Sigmoid colon (tissue), 7 donors: ENCODE data around the gene USP34. TPM values are rescaled to one million over a fixed set of nuclear protein-coding genes. Genes with fewer than 3 reads are reported as not detected.

Experiments
- DNase-seq: peaks from one replicate; pipeline ENCODE4 v3.0.0-alpha.2; 2019
- H3K27ac ChIP-seq, 4 donors: fragments of 200-600 bp; sonication (generic); one replicate each; pipeline ENCODE4 v1.5.1; 2016 to 2019; ENCODE audit warnings: mild to moderate bottlenecking in 1 of 4
- H3K27me3 ChIP-seq, 3 donors: fragments of 200-600 bp; sonication (generic); one replicate each; pipeline ENCODE4 v1.5.1; 2019; ENCODE audit warnings: mild to moderate bottlenecking in 1 of 3
- H3K36me3 ChIP-seq, 4 donors: fragments of 200-600 bp; sonication (generic); one replicate each; pipeline ENCODE4 v1.5.1; 2016 to 2019
- H3K4me1 ChIP-seq, 4 donors: fragments of 200-600 bp; sonication (generic); one replicate each; pipeline ENCODE4 v1.5.1; 2017 to 2019
- H3K4me3 ChIP-seq, 4 donors: fragments of 200-600 bp; sonication (generic); one replicate each; pipeline ENCODE4 v1.5.1; 2017 to 2019; ENCODE audit warnings: mild to moderate bottlenecking in 2 of 4, moderate library complexity in 1 of 4
- H3K9me3 ChIP-seq, 4 donors: fragments of 200-600 bp in 3 of 4; sonication (generic) in 3 of 4; one replicate each; pipeline versions ENCODE4 v1.5.1 to v1.6.1; 2013 to 2019
- EP300 ChIP-seq, 4 donors: sonication (generic); formaldehyde crosslinking; IDR thresholded peaks; one replicate each; pipeline ENCODE4 v1.6.1; 2017; ENCODE audit warnings: antibody characterized with exemption in 4 of 4
- POLR2A ChIP-seq, 2 donors: fragments of 450-650 bp; IDR thresholded peaks; one replicate each; pipeline ENCODE4 v1.6.1; 2016; ENCODE audit warnings: antibody characterized with exemption in 2 of 2, mild to moderate bottlenecking in 2 of 2, moderate library complexity in 2 of 2
- POLR2AphosphoS5 ChIP-seq, 4 donors: sonication (generic); formaldehyde crosslinking; IDR thresholded peaks; one replicate each; pipeline ENCODE4 v1.6.1; 2017; ENCODE audit warnings: antibody characterized with exemption in 4 of 4
- WGBS, 2 donors: extraction: QIAGEN DNeasy Blood & Tissue Kit; methylation state at CpG; one replicate each; pipeline ENCODE4 v1.1.7; 2013; 5-methylcytosine and 5-hydroxymethylcytosine counted together
- intact Hi-C: fragments of 100-400 bp; cut with DNase I; formaldehyde crosslinking; loops from one replicate; pipeline ENCODE4 v1.15.1; 2023
- polyA plus RNA-seq, 3 donors: library from polyadenylated mRNA; stranded (reverse); fragments of 200-250 nt; gene quantifications; one replicate each; pipeline ENCODE4 v1.2.3, GENCODE V29; 2013
- total RNA-seq, 4 donors: library from RNA; depleted of rRNA; stranded (reverse); fragments of >200 nt; gene quantifications; one replicate each; pipeline ENCODE4 v1.1.0, GENCODE V29; 2016
- TF ChIP-seq, protein P1 (sequence below), 4 experiments: fragments of 450-650 bp in 3 of 4; fragments of 200-600 bp in 1 of 4; IDR thresholded peaks; one replicate each; pipeline ENCODE4 v1.5.1; 2016 to 2019; ENCODE audit warnings: antibody characterized with exemption in 4 of 4, mild to moderate bottlenecking in 3 of 4, moderate library complexity in 2 of 4
- donor health status: healthy with polysubstance abuse.
- donor health status: Bipolar disorder and iron deficiency.
- donor health status: healthy.

USP34 gene
- total and polyA plus RNA-seq, 7 donors: 23.6 to 158 (median 135) TPM

DNA sequence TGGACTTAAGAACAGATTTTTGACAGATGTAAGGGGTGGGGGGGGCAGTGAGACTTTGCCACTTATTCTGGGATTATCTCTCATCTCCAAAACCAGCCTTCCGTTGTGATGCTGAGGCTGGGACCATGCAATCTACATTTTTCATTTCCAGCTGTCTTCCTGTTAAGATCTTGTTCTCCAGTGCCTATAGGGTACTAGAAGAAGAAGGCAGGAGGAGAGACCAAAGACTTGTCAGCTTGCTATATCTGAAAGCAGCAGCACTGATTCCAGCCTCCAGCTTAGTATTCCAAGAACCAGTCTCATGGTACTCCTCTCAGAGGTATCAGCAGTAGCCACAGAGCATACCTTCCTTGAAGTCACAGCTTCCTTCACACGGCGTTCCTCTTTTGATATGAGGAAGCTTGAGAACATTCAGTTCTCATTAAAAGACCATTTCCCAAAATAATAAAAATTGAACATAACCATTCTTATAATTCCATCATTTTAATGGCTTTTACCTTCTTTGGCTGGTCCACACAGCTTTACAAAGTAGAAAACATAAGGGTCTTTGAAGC lies 49.8 kb downstream of the USP34 start:
- no peak overlapping the region for H3K4me3 ChIP-seq
- H3K4me1 ChIP-seq: peaks cover 0 to 37% (median 19%) of the 10 kb centered on the region in 4 donors
- intact Hi-C loops: no loop called here
- no peaks in the 10 kb centered on the region for H3K36me3 ChIP-seq
- no peak overlapping the region for H3K27ac ChIP-seq
- 57 to 85% methylated on average over 3 of the region's 3 CpGs for WGBS, 2 donors
- no peak for TF ChIP-seq POLR2A (IDR thresholded peaks at IDR 0.05)
- TF ChIP-seq, protein P1, sequence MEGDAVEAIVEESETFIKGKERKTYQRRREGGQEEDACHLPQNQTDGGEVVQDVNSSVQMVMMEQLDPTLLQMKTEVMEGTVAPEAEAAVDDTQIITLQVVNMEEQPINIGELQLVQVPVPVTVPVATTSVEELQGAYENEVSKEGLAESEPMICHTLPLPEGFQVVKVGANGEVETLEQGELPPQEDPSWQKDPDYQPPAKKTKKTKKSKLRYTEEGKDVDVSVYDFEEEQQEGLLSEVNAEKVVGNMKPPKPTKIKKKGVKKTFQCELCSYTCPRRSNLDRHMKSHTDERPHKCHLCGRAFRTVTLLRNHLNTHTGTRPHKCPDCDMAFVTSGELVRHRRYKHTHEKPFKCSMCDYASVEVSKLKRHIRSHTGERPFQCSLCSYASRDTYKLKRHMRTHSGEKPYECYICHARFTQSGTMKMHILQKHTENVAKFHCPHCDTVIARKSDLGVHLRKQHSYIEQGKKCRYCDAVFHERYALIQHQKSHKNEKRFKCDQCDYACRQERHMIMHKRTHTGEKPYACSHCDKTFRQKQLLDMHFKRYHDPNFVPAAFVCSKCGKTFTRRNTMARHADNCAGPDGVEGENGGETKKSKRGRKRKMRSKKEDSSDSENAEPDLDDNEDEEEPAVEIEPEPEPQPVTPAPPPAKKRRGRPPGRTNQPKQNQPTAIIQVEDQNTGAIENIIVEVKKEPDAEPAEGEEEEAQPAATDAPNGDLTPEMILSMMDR (IDR thresholded peaks at IDR 0.05): no peak
- TF ChIP-seq EP300 (IDR thresholded peaks at IDR 0.05): no peak
- no peak for TF ChIP-seq POLR2AphosphoS5 (IDR thresholded peaks at IDR 0.05)
- no peak for DNase-seq
- no peaks in the 10 kb centered on the region for H3K9me3 ChIP-seq
- H3K27me3 ChIP-seq: no peaks in the 10 kb centered on the region

DNA sequence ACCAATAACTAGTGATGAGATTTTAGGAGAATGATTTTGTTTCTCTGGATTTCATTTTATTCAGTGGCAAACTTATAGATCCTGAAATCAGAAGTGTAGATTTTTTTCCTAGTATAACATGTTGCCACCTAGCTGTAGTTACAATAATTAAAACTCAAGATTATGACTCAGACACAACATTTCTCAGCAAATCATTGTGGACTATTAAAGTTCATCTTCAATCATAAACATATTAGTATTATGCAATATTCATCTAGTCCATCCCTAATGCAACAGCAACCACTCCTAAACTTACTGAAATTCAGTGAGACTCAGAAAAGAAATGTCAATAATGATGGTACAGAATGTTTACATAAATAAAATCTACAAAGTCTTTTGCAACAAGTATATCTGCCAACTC lies 51.3 kb downstream of the USP34 start:
- no peaks in the 10 kb centered on the region for H3K9me3 ChIP-seq
- intact Hi-C loops: no loop called here
- TF ChIP-seq POLR2A (IDR thresholded peaks at IDR 0.05) (no peak), EP300 (IDR thresholded peaks at IDR 0.05) (no peak), POLR2AphosphoS5 (IDR thresholded peaks at IDR 0.05) (no peak)
- TF ChIP-seq, protein P1 (IDR thresholded peaks at IDR 0.05): no peak
- H3K36me3 ChIP-seq: no peaks in the 10 kb centered on the region
- DNase-seq: no peak
- H3K4me1 ChIP-seq: peaks cover 0 to 42% (median 28%) of the 10 kb centered on the region in 4 donors
- no peak overlapping the region for H3K4me3 ChIP-seq
- H3K27ac ChIP-seq: no peak overlapping the region
- no peaks in the 10 kb centered on the region for H3K27me3 ChIP-seq

DNA sequence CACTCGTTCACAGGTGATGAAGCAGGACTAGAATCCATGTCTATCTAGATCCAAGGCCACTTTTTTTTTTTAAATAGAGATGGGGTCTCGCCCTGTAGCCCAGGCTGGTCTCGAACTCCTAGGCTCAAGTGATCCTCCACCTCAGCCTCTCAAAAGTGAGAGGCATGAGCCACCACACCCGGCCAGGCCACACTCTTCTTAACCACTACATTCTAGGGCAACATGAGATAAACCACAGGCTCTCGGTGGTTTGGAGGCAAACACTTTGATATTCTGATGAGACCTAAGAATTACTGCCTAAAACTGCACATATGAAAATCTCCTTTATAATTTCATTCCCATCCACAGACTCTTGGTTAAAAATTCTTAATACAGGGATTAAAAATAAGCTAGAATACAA lies 51.8 kb downstream of the USP34 start:
- no peak overlapping the region for H3K4me3 ChIP-seq
- H3K36me3 ChIP-seq: no peaks in the 10 kb centered on the region
- no peaks in the 10 kb centered on the region for H3K27me3 ChIP-seq
- no peak for DNase-seq
- H3K27ac ChIP-seq: no peak overlapping the region
- TF ChIP-seq POLR2AphosphoS5 (IDR thresholded peaks at IDR 0.05) (no peak), POLR2A (IDR thresholded peaks at IDR 0.05) (no peak), EP300 (IDR thresholded peaks at IDR 0.05) (no peak)
- TF ChIP-seq, protein P1 (IDR thresholded peaks at IDR 0.05): no peak
- 71 to 84% methylated on average over 5 of the region's 5 CpGs for WGBS, 2 donors
- H3K9me3 ChIP-seq: no peaks in the 10 kb centered on the region
- intact Hi-C loops: no loop called here
- H3K4me1 ChIP-seq: peaks cover 0 to 44% (median 30%) of the 10 kb centered on the region in 4 donors

DNA sequence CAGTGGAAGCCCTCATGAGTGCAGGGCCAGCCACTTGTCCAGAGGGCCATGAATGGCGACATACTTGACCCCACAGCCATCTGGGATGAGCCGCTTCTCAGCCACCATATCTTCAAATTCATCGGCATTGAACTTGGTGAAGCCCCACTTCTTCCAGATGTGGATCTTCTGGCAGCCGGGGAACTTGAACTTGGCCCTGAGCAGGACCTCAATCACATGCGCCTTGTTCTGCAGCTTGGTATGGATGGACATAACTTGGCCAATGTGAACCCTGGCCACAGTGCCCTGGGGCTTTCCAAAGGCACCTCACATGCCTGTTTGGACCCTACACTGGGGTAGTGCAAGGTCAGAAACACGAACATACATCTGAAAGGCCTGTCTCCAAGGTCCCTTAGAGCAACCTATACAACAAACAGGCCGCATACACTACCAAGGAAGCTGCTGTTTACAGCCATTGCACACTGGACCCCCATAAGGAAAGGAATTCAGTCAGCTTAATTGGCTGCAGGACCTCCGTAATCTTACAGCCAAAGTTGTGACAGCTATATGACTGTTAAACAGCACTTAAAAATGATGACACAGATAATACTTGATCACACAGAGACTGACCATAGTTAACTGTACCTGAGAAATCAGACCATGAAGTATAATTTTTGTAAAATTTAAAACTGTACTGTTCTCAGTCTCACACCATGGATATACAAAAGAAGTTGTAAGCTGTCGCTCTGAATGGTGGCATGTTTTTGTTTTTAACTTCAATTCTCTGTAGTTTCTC lies 53.8 kb downstream of the USP34 start:
- no peak for DNase-seq
- H3K9me3 ChIP-seq: no peaks in the 10 kb centered on the region
- TF ChIP-seq POLR2A (IDR thresholded peaks at IDR 0.05) (no peak), POLR2AphosphoS5 (IDR thresholded peaks at IDR 0.05) (no peak), EP300 (IDR thresholded peaks at IDR 0.05) (no peak)
- TF ChIP-seq, protein P1 (IDR thresholded peaks at IDR 0.05): no peak
- no peaks in the 10 kb centered on the region for H3K36me3 ChIP-seq
- H3K4me3 ChIP-seq: no peak overlapping the region
- WGBS, 2 donors: 96 to 97% methylated on average over 9 of the region's 9 CpGs
- peaks cover 0 to 40% (median 29%) of the 10 kb centered on the region in 4 donors for H3K4me1 ChIP-seq
- H3K27ac ChIP-seq: no peak overlapping the region
- intact Hi-C loops: no loop called here
- no peaks in the 10 kb centered on the region for H3K27me3 ChIP-seq
